Ureter (tissue), 1 donor: ENCODE measurements around the gene SLC27A5. TPM values are rescaled to one million over a fixed set of nuclear protein-coding genes. Genes with fewer than 3 reads are reported as not detected.
"Not testable (repeated sequence)": the region's sequence is repeated elsewhere in the genome, so short reads cannot be mapped to it uniquely, and the experiment has no call there.

Experiments used
- DNase-seq: peaks from one replicate; pipeline ENCODE4 v3.0.0-alpha.2; 2020; ENCODE audit warnings: low spot score
- total RNA-seq: library from RNA; stranded (reverse); gene quantifications from one replicate; pipeline ENCODE4 v1.2.4, GENCODE V29; 2023
- donor health status: DM: yes; HTN: yes; CAD: no.

Gene SLC27A5
- total RNA-seq, 1 donor from 2014 or later, result 16.5 TPM

DNA sequence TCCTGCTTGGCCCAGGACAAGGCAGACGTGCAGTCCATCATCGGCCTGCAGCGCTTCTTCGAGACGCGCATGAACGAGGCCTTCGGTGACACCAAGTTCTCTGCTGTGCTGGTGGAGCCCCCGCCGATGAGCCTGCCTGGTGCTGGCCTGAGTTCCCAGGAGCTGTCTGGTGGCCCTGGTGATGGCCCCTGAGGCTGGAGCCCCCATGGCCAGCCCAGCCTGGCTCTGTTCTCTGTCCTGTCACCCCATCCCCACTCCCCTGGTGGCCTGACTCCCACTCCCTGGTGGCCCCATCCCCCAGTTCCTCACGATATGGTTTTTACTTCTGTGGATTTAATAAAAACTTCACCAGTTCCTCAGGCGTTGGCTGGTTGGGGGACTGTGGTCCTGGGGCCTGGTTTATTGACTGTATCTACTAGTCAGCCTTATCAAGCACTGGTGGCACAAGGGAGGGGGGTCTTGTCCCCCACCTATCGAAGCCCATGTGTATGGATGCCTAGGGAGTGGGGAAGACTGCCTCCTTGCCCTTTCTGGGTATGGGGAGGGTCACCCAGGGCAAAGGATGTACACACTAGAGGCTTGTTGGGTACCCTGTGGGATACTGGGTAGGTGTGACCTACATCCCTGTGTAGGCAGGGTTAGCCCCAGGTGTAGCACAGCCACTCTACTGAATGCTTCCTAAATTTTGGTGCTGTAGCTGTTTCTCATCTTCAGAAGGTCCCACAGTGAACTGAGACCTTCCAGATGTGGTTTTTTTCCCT is 38.8 kb upstream of the SLC27A5 start:
- no peak for DNase-seq

DNA sequence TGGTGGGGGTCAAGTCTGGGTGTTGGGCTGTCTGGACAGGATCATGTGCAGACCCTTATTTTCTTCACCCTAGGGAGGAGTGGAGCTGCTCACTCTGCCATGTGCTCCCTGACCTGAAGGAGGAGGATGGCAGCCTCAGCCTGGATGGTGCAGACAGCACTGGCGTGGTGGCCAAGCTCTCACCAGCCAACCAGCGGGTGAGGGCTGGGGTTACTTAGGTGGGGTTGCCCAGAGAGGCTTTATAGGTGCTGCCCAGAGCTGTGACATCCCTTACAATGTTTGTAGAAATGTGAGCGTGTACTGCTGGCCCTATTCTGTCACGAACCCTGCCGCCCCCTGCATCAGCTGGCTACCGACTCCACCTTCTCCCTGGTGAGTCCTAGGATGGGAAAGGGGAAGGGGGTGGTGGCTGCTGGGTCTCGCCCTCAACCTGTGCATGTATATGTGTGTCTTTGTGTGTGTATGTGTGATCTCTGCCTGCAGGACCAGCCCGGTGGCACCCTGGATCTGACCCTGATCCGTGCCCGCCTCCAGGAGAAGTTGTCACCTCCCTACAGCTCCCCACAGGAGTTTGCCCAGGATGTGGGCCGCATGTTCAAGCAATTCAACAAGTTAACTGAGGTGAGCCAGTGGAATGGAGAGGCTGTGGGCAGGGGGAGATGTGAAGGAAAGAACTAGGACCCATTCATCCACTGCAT is 38.0 kb upstream of the SLC27A5 start:
- DNase-seq, result no peak

DNA sequence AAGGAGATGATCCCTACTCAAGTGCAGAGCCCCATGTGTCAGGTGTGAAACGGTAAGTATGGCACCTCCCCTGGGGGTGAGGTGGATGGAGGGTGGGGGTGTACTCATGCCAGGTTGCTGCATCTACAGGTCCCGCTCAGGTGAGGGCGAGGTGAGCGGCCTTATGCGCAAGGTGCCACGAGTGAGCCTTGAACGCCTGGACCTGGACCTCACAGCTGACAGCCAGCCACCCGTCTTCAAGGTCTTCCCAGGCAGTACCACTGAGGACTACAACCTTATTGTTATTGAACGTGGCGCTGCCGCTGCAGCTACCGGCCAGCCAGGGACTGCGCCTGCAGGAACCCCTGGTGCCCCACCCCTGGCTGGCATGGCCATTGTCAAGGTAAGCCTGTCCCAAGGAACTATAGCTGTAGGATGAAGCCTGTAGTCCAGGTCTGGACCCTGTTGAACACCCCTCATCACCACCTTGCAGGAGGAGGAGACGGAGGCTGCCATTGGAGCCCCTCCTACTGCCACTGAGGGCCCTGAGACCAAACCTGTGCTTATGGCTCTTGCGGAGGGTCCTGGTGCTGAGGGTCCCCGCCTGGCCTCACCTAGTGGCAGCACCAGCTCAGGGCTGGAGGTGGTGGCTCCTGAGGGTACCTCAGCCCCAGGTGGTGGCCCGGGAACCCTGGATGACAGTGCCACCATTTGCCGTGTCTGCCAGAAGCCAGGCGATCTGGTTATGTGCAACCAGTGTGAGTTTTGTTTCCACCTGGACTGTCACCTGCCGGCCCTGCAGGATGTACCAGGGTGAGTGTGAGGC is 37.3 kb upstream of the SLC27A5 start:
- no peak for DNase-seq

DNA sequence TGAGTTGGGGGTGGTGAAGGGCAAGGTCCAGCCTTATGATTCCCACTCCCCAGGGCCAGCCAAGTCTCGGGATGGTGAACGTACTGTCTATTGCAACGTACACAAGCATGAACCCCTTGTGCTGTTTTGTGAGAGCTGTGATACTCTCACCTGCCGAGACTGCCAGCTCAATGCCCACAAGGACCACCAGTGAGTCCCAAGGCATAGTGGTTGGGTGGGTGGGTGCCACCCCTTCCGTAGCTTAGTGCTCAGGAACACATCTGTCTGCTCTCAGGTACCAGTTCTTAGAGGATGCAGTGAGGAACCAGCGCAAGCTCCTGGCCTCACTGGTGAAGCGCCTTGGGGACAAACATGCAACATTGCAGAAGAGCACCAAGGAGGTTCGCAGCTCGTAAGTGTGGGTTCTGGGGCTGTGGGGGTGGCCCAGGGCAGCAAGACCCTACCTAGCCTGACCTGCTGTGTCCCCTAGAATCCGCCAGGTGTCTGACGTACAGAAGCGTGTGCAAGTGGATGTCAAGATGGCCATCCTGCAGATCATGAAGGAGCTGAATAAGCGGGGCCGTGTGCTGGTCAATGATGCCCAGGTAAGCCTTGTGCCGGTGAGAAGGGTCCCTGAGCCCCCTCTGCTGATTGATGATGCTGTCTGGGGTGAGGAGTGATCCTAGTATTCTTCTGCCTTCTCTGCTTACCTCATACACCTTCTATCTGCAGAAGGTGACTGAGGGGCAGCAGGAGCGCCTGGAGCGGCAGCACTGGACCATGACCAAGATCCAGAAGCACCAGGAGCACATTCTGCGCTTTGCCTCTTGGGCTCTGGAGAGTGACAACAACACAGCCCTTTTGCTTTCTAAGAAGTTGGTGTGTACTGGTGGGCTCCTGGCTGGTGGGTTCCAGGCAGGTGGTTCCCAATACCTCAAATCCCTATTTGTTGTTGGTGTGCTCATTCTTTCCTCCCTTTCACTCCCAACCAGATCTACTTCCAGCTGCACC is 35.8 kb upstream of the SLC27A5 start:
- no peak for DNase-seq

DNA sequence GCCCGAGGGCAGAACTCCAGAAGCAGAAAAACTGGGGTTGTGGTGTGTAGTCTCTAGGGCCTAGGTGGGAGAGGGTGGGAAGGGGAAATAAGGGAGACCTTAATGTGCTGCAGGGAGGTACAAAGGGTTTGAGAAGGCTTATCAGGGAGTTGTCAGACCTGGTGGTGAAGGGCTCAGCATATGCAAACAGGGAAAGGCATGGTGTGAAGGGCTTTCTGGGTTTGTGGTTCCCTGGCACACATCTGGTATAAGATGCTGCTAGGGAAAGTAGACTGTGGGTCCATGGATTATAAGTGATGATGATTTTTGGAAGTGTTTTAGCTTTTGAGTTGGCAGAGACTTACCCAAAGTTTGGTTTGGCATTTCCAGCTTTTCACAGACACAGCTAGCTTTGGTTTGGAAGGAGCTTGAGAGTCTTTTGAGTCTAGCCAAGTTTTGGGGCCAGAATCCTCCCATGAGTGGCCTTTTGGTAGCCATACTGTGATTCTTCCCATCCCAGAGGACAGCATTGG is 34.3 kb upstream of the SLC27A5 start:
- DNase-seq, result no peak

DNA sequence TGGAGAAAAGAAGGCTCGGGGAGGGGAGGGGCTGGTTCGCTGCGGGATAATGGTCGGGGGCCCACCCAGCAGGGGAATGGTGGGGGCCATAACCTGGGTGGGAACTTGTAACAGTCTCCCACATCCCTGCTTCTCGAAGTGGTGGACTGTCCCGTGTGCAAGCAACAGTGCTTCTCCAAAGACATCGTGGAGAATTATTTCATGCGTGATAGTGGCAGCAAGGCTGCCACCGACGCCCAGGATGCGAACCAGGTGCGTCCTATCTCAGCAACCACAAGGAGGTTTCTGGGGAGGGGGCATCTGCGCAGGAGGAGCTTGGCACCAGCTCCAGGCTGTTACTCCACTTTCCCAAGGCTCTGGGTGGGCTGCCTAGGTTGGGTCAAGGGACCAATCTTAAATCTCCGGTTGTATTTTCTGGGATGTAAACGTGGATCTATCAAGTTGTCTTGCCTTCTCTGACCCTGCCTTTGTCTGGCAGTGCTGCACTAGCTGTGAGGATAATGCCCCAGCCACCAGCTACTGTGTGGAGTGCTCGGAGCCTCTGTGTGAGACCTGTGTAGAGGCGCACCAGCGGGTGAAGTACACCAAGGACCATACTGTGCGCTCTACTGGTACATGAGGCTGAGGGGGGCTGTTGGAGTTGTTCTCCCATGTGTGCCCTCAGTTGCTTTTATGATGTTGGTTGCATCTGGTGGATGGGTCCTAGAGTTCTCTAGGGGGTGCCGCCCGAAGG is 33.7 kb upstream of the SLC27A5 start:
- DNase-seq, result no peak

DNA sequence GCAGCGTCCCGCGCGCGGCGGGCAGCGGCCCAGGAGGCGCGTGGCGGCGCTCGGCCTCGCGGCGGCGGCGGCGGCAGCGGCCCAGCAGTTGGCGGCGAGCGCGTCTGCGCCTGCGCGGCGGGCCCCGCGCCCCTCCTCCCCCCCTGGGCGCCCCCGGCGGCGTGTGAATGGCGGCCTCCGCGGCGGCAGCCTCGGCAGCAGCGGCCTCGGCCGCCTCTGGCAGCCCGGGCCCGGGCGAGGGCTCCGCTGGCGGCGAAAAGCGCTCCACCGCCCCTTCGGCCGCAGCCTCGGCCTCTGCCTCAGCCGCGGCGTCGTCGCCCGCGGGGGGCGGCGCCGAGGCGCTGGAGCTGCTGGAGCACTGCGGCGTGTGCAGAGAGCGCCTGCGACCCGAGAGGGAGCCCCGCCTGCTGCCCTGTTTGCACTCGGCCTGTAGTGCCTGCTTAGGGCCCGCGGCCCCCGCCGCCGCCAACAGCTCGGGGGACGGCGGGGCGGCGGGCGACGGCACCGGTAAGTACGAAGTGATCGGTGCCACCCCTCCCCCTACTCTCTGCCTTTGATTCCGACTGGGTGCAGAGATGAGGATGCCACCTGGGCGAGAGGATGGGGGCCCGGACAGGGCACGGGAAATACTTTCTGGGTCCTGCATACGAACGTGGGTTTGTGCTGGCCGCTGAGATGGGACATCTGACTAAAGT is 32.9 kb upstream of the SLC27A5 start:
- no peak for DNase-seq

DNA sequence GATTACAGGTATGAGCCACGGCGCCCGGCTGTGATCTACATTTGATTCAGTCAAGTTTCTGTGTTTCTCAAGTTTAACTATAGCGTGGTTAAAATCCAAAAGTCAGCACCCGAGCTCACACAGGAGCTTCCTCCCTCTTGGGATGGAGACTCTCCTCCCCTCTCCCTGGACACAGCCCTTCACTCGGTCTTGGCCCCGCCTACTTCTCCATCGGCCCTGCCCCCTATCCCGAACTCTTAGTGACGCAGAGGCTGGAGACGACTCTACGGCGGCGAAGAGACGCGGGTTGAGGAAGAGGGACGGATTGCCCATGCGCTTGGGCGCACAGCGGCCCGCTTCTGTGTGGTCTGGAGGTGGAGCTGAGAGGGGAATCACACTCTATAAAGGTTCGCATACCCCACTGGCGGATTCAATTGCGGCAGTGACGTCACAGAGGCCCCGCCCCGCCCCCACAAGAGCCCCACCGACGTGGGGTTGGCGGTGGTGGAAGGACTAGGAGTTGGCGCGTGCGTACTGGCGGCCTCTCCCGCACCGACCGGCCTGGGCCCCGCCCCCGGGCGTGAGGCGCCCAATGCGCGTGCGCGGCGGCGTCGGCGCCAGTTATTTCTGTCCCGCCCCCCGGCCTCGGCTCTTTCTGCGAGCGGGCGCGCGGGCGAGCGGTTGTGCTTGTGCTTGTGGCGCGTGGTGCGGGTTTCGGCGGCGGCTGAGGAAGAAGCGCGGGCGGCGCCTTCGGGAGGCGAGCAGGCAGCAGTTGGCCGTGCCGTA is 32.2 kb upstream of the SLC27A5 start, which contains the start of gene TRIM28:
Gene TRIM28 (plus strand): TSS at position 239 of the 765 bp plus-strand sequence. CDS start 694 bp downstream, outside the sequence.
- DNase-seq, result peak; percentile 99

DNA sequence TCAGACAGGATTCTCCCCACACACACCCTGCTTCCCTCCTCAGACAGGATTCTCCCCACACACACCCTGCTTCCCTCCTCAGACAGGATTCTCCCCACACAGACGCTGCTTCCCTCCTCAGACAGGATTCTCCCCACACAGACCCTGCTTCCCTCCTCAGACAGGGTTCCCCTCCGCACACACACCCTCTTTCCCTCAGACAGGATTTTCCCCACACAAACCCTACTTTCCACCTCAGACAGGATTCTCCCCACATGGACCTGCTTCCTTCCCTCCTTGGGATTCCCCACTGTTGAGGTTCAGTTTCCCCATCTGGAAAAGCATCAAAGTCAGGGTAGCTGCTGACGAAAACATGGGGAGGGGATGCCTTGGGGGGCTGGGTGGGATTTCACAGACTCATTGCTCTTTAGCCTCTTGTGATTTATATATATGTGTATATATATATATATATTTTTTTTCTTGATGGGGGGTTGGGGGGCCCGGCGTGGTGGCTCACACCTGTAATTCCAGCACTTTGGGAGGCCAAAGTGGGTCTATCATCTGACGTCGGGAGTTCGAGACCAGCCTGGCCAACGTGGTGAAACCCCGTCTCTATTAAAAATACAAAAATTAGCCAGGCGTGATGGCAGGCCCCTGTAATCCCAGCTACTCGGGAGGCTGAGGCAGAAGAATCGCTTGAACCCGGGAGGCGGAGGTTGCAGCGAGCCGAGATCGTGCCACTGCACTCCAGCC is 31.0 kb upstream of the SLC27A5 start:
- not testable (repeated sequence) for DNase-seq

DNA sequence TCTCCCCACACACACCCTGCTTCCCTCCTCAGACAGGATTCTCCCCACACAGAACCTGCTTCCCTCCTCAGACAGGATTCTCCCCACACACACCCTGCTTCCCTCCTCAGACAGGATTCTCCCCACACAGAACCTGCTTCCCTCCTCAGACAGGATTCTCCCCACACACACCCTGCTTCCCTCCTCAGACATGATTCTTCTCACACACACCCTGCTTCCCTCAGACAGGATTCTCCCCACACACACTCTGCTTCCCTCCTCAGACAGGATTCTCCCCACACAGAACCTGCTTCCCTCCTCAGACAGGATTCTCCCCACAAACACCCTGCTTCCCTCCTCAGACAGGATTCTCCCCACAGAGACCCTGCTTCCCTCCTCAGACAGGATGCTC is 27.4 kb upstream of the SLC27A5 start:
- not testable (repeated sequence) for DNase-seq

DNA sequence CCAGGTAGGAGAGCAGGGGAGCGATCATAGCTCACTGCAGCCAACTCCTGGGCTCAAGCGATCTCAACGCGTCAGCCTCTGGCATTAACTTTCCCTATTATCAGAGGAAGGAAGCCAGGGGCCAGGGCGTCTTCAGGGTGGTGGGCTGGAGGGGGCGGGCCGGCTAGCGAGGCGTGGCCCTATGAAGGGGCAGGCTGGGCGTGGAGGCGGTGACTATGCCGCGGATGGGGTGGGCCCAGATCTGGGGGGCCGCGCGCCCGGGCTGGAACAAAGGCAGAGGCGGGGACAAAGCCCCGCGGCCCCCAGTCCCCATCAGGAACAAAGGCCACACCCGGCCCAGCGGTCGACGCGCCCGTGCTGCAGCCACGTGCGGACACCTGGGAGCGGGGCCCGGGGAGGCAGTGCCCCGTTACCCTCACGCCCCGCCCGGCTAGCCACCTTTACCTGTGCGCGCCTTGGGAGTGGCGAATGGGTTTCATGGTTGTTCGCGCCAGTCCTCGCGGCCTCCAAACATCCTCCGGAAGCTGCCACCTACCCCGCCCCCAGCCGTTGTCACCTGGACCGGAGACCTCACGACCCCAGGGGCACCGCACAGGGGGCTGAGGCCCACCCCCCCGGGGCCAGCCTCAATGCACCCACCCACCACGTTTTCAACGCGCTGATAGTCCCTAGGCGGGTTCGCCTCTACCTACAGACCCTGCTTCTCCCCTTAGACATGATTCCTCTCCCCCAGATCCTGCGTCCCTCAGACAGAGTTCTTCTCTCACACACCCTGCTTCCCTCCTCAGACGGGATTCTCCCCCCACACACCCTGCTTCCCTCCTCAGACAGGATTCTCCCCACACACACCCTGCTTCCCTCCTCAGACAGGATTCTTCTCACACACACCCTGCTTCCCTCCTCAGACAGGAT is 26.7 kb upstream of the SLC27A5 start:
- no peak for DNase-seq

DNA sequence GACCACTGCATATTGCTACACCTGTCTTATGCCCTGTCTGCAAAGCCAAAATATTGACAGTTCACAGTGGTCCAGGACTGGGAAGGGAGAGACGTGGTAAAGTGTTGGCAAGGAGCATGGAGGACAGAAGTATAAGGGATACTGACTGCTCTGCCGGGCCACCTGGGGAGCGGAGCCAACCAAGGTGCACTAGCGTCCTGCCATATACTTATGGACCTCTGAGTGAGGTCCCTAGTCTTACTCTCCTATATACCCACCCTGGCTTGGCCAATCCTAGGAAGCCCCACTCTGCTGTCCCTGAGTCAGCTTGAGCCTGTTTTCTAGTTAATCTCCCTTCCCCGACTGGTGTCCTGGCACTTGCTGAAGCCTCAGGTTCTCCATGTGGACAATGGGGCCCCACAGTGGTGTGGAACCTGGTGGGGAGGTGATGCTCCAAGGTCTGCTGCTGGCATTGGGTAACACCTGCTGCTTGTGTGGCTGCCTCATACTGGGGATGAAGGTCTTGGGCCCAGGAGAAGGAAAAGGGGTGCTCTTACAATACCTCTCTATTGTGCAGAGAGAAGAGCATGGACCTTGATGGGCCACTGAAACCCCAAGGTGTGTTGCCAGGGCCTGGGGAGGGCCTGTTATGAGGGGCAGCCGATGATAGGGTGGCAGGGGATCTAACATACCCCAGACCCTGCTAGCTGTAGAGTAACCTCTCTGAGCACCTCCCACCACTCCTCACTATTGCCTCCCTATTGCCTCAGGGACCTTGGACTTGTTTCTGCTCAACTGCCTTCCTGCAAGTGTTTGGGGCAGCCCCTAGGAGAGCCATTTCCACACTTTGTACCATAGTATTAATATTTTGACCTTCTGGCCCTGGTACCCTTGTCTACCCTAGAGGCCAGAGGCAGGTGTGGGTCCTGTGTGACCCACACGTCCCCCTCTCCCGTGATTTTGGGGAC is 25.3 kb upstream of the SLC27A5 start:
- no peak for DNase-seq

DNA sequence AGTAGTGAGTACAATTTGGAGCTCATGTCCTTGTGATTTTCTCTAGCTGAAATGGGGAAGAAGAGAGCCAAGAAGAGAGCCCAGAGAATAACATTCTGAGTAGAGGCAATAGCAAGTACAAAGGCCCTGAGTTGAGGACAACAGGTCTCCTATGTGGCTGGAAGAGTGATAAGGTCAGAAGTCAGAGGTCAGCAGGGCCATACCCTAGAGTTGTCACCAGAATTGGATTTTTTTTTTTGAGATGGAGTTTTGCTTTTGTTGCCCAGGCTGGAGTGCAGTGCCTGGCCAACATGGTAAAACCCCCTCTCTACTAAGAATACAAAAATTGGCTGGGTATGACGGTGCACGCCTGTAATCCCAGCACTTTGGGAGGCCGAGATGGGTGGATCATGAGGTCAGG is 24.1 kb upstream of the SLC27A5 start:
- DNase-seq, result no peak

DNA sequence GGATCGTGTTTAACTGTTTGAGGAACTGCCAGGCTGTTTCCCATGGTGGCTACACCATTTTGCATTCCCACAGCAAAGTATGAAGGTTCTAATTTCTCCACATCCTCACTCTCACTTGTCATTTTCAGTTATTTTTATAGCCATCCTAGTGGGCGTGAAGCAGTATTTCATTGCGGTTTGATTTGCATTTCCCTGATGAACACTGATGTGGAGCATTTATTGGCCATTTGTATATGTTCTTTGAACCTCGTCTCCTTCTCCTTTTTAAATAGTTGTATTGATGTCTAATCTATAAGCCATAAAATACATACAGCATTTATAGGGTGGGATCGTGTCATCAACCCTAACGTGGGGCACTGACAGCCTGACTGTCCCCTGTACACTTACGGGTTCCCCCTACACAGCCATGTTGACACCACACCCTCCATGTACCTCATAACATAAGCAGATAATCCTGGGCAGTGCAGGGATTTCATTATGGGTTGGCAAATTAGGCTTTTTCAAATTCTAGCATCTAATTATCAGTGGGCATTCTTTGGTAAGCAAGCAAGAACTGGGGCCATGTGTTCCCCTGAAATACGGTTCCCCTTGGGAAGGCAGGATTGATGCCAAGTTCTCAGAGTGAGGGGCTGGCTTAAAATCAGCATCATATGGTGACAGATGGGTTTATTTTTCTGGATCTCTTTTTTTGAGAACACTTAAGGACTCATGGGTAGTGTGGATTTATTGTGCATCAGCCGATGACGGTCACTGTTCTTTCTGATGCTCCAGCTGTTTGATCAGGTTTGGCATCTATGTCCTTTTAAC is 19.4 kb upstream of the SLC27A5 start:
- DNase-seq, result no peak

DNA sequence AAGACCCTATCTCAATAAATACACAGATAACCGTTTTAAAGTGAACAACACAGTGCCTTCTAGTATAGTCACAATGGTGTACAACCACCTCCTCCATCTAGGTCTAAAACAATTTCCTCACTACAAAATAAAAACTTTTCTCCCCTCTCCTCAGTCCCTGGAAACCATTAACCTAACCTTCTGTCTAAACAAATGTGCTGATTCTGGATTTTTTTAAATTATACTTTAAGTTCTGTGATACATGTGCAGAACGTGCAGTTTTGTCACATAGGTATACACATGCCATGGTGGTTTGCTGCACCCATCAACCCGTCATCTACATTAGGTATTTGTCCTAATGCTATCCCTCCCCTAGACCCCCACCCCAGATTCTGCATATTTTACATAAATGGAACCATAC is 17.6 kb upstream of the SLC27A5 start:
- no peak for DNase-seq
